Suprapubic skin (tissue), 4 donors: Measurements from ENCODE around the gene USP54. TPM values are rescaled to one million over a fixed set of nuclear protein-coding genes. Genes with fewer than 3 reads are reported as not detected.
A peak's percentile ranks its signal among the peaks of the same experiment; 100 is the strongest.
"Not testable (repeated sequence)": the region's sequence is repeated elsewhere in the genome, so short reads cannot be mapped to it uniquely, and the experiment has no call there.

Experiments used
- DNase-seq, 2 donors: peaks; one replicate each; pipeline ENCODE4 v3.0.0-alpha.2; 2019; ENCODE audit warnings: low spot score in 2 of 2
- H3K27ac ChIP-seq: fragments of 200-600 bp; sonication (generic); one replicate; pipeline ENCODE4 v1.5.1; 2019
- H3K27me3 ChIP-seq: fragments of 200-600 bp; sonication (generic); one replicate; pipeline ENCODE4 v1.5.1; 2019
- H3K36me3 ChIP-seq: fragments of 200-600 bp; sonication (generic); one replicate; pipeline ENCODE4 v1.5.1; 2019
- H3K4me1 ChIP-seq: fragments of 200-600 bp; sonication (generic); one replicate; pipeline ENCODE4 v1.5.1; 2019
- H3K4me3 ChIP-seq: fragments of 200-600 bp; sonication (generic); one replicate; pipeline ENCODE4 v1.5.1; 2019; ENCODE audit warnings: mild to moderate bottlenecking
- H3K9me3 ChIP-seq: fragments of 200-600 bp; sonication (generic); one replicate; pipeline ENCODE4 v1.5.1; 2019
- EP300 ChIP-seq: sonication (generic); formaldehyde crosslinking; IDR thresholded peaks from one replicate; pipeline ENCODE4 v1.6.1; 2017; ENCODE audit warnings: antibody characterized with exemption
- POLR2A ChIP-seq, 2 donors: fragments of 450-650 bp; IDR thresholded peaks; one replicate each; pipeline ENCODE4 v1.6.1; 2017; ENCODE audit warnings: antibody characterized with exemption in 2 of 2, mild to moderate bottlenecking in 2 of 2, moderate library complexity in 2 of 2
- POLR2AphosphoS5 ChIP-seq, 3 donors: sonication (generic); formaldehyde crosslinking; IDR thresholded peaks; one replicate each; pipeline ENCODE4 v1.6.1; 2017; ENCODE audit warnings: antibody characterized with exemption in 3 of 3
- WGBS: methylation state at CpG from one replicate; pipeline ENCODE4 v1.1.5; 2018; 5-methylcytosine and 5-hydroxymethylcytosine counted together
- total RNA-seq, 4 donors: library from RNA; depleted of rRNA; stranded (reverse); fragments of >200 nt; gene quantifications; one replicate each; pipeline ENCODE4 v1.1.0, GENCODE V29; 2016
- TF ChIP-seq, protein P1 (sequence below), 2 donors: fragments of 200-600 bp in 1 of 2; fragments of 450-650 bp in 1 of 2; sonication (generic) in 1 of 2; IDR thresholded peaks; one replicate each; pipeline ENCODE4 v1.5.1; 2016 to 2019; ENCODE audit warnings: antibody characterized with exemption in 2 of 2, mild to moderate bottlenecking in 1 of 2, moderate library complexity in 1 of 2

USP54 gene
- total RNA-seq, 4 donors from 2014 or later, result 52.2 to 110 (median 79.5) TPM

DNA sequence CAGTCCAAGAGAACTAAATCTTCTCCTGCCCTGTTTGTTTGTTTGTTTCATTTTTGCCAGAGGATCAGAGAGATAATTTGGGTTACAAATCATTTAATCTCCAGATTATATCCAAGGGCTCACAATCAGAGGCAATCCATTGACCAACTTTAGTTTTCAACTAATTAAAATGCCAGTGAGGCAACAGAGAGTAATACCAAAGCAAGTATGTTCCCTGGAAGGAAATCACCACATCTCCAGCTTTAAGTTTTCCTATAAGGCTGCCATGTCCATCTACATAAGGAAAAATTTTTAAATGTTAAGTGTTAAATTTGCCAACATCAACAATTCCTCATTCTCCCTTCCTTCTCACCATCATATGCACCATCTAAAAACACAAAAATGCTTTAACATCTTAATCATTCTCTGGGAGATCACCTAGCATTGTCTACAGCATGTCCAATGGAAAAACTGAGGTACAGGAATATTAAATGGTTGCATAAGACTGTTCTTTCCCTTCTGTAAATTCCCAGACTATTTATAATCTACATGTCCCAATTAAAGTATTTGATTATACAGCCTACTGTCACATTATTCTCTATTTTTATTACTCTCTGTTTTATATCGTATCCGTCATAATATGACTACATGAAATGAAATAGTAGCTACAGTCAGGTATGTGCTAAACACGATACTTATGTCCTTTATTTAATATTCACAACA is 14.1 kb downstream of the USP54 start:
- Histone ChIP-seq H3K36me3 (no peaks in the 10 kb centered on the region), H3K4me3 (no peak overlapping the region), H3K4me1 (peaks cover 34% of the 10 kb centered on the region), H3K27ac (peak overlapping the region; percentile 85), H3K27me3 (no peaks in the 10 kb centered on the region), H3K9me3 (no peaks in the 10 kb centered on the region)
- WGBS, result 52% methylated on average over 3 of the region's 3 CpGs
- DNase-seq, result no peak
- no peak for TF ChIP-seq POLR2AphosphoS5 (IDR thresholded peaks at IDR 0.05)
- TF ChIP-seq EP300, result no peak
- no peak for TF ChIP-seq POLR2A (IDR thresholded peaks at IDR 0.05)
- TF ChIP-seq, protein P1, sequence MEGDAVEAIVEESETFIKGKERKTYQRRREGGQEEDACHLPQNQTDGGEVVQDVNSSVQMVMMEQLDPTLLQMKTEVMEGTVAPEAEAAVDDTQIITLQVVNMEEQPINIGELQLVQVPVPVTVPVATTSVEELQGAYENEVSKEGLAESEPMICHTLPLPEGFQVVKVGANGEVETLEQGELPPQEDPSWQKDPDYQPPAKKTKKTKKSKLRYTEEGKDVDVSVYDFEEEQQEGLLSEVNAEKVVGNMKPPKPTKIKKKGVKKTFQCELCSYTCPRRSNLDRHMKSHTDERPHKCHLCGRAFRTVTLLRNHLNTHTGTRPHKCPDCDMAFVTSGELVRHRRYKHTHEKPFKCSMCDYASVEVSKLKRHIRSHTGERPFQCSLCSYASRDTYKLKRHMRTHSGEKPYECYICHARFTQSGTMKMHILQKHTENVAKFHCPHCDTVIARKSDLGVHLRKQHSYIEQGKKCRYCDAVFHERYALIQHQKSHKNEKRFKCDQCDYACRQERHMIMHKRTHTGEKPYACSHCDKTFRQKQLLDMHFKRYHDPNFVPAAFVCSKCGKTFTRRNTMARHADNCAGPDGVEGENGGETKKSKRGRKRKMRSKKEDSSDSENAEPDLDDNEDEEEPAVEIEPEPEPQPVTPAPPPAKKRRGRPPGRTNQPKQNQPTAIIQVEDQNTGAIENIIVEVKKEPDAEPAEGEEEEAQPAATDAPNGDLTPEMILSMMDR (IDR thresholded peaks at IDR 0.05), result no peak

- Histone ChIP-seq H3K27ac (peak overlapping the region; percentile 85), H3K9me3 (no peaks in the 10 kb centered on the region), H3K4me1 (peaks cover 34% of the 10 kb centered on the region), H3K36me3 (no peaks in the 10 kb centered on the region), H3K27me3 (no peaks in the 10 kb centered on the region), H3K4me3 (peak overlapping the region; percentile 34)
- 34% methylated on average over 4 of the region's 4 CpGs for WGBS
- TF ChIP-seq POLR2AphosphoS5 (IDR thresholded peaks at IDR 0.05) (peak in 1 of 3 donors; percentile 43), EP300 (no peak)
- DNase-seq, result no peak
Measured at GRCh38 chr10:73576178-73576889, 14.8 kb downstream of the USP54 start.

- H3K27me3 ChIP-seq, H3K4me3 ChIP-seq, DNase-seq, H3K27ac ChIP-seq, H3K9me3 ChIP-seq, H3K4me1 ChIP-seq: not testable (repeated sequence)
- WGBS, result 91% methylated on average over 7 of the region's 7 CpGs
- peaks cover 15% of the 10 kb centered on the region for H3K36me3 ChIP-seq
Measured at GRCh38 chr10:73567025-73567424, 24.1 kb downstream of the USP54 start.

GRCh38 chr10:73561192-73561591 is 29.9 kb downstream of the USP54 start:
- peaks cover 3% of the 10 kb centered on the region for H3K36me3 ChIP-seq
- 97% methylated on average over 1 of the region's 1 CpG for WGBS
- no peak for DNase-seq
- no peaks in the 10 kb centered on the region for H3K27me3 ChIP-seq
- H3K9me3 ChIP-seq, result no peaks in the 10 kb centered on the region
- H3K27ac ChIP-seq, result no peak overlapping the region
- no peaks in the 10 kb centered on the region for H3K4me1 ChIP-seq
- no peak overlapping the region for H3K4me3 ChIP-seq
- TF ChIP-seq EP300, result no peak
- no peak for TF ChIP-seq POLR2A (IDR thresholded peaks at IDR 0.05)
- TF ChIP-seq, protein P1 (IDR thresholded peaks at IDR 0.05), result no peak
- no peak for TF ChIP-seq POLR2AphosphoS5 (IDR thresholded peaks at IDR 0.05)

GRCh38 chr10:73559590-73559989 is 31.6 kb downstream of the USP54 start:
- no peaks in the 10 kb centered on the region for H3K4me1 ChIP-seq
- no peaks in the 10 kb centered on the region for H3K9me3 ChIP-seq
- 95% methylated on average over 6 of the region's 6 CpGs for WGBS
- DNase-seq, result no peak
- H3K4me3 ChIP-seq, result no peak overlapping the region
- TF ChIP-seq POLR2AphosphoS5 (IDR thresholded peaks at IDR 0.05), result no peak
- TF ChIP-seq, protein P1 (IDR thresholded peaks at IDR 0.05), result no peak
- no peaks in the 10 kb centered on the region for H3K36me3 ChIP-seq
- H3K27ac ChIP-seq, result no peak overlapping the region
- H3K27me3 ChIP-seq, result no peaks in the 10 kb centered on the region

DNA sequence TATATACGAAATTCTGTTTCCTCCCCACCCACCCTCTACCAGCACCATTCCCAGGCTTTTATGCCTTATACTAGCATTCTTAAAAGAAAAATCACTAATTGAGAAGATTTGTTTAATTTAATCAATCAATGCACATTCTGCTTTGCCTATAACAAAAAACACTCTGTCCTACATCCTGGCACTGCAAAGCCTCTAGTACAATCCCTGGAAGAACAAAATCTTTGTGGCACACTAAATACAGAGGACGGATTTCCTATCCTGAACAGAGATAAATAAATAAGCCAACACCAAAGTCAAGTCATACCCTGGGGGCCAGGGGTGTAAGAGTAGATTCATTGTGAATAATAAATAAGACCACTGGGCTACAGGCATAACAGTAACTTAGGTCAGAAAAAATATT is 34.3 kb downstream of the USP54 start:
- no peak for DNase-seq
- H3K36me3 ChIP-seq, result peaks cover 4% of the 10 kb centered on the region
- H3K4me3 ChIP-seq, result no peak overlapping the region
- no peak overlapping the region for H3K27ac ChIP-seq
- WGBS, result 76% methylated on average over 2 of the region's 2 CpGs
- peaks cover 10% of the 10 kb centered on the region for H3K4me1 ChIP-seq
- TF ChIP-seq, protein P1 (IDR thresholded peaks at IDR 0.05), result no peak
- TF ChIP-seq POLR2AphosphoS5 (IDR thresholded peaks at IDR 0.05) (no peak), EP300 (no peak), POLR2A (IDR thresholded peaks at IDR 0.05) (no peak)
- H3K9me3 ChIP-seq, result no peaks in the 10 kb centered on the region
- H3K27me3 ChIP-seq, result no peaks in the 10 kb centered on the region
